ENCODE results near the gene ACKR2.

GRCh38 chr3:42855219-42855546 lies 45.9 kb downstream of the ACKR2 start:
- no peak for TF ChIP-seq CTCF (IDR thresholded peaks at IDR 0.05; ENCODE audit: poor library complexity)
- no peak for TF ChIP-seq EZH2phosphoT487 (IDR thresholded peaks at IDR 0.05; ENCODE audit: low read depth, severe bottlenecking, unreplicated experiment)

Measured in hepatocyte (in vitro differentiated cells).